Fibroblast of pulmonary artery (primary cell): ENCODE results near the gene SUCNR1.

Source experiments
- DNase-seq: peaks from one replicate; pipeline ENCODE4 v3.0.0-alpha.2; 2010; ENCODE audit warnings: low read depth
- H3K4me3 ChIP-seq: replicated peaks from 2 replicates; pipeline ENCODE4 v1.5.1; 2011; ENCODE audit warnings: low read depth, mild to moderate bottlenecking, control low read depth, low read length, moderate library complexity
- CTCF ChIP-seq: IDR thresholded peaks from 2 replicates; pipeline ENCODE4 v1.5.1; 2011; ENCODE audit warnings: mild to moderate bottlenecking, control low read depth, low read length, inconsistent platforms; ENCODE audit errors: missing control alignments

Gene SUCNR1

GRCh38 chr3:151873398-151873797, at the start of gene SUCNR1:
Gene SUCNR1 (plus strand): TSS chr3:151873643. CDS start chr3:151879893, 6,250 bp downstream.
- H3K4me3 ChIP-seq, result no peak within 1 kb of the TSS
- no peak for DNase-seq
- no peak for TF ChIP-seq CTCF

GRCh38 chr3:151827816-151828215, 45.6 kb upstream of the SUCNR1 start:
- no peak for DNase-seq
- no peak for TF ChIP-seq CTCF
- H3K4me3 ChIP-seq, result no peak overlapping the region

GRCh38 chr3:151835751-151836525, 37.5 kb upstream of the SUCNR1 start:
- no peak for TF ChIP-seq CTCF
- H3K4me3 ChIP-seq, result no peak overlapping the region
- DNase-seq, result peak; percentile 62

- no peak for TF ChIP-seq CTCF
- peak; percentile 77 for DNase-seq
- H3K4me3 ChIP-seq, result no peak overlapping the region
Observed at GRCh38 chr3:151837057-151837456, 36.4 kb upstream of the SUCNR1 start.

GRCh38 chr3:151838574-151839312, 34.7 kb upstream of the SUCNR1 start:
- peak; percentile 83 for TF ChIP-seq CTCF
- H3K4me3 ChIP-seq, result no peak overlapping the region
- DNase-seq, result peak; percentile 94

GRCh38 chr3:151839313-151839631, 34.2 kb upstream of the SUCNR1 start:
- H3K4me3 ChIP-seq, result no peak overlapping the region
- no peak for DNase-seq
- TF ChIP-seq CTCF, result no peak
